ENCODE results near the gene LCE1F.

Gene LCE1F

DNA sequence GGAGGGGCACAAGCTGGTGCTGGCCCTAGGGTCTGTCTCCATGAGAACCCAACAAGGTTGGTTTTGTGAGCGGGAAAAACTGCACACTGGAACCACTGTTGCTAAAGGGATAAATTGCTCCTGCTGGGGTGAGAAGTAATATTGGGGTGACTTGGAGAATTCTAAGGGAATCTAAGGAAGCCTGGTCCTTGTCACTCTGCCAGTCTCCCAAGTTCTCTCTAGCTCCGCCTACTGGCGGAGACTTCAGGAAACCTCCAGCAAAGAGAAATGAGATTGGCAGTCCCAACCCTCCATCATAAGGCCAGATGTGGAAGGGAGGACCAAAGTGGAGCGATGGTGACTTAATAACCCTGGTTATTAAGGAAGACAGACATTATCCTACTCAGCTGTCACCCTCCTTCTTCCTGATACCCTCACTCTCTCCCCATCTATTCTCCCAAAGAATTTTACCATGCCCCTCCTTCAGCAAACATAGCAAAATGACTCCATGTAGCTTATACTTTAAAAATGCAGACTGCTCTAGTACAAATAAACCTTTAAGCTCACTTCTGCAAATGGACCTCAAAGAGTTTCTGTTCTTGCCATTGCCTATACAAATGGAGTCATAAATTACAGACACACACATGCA is 2.7 kb downstream of the LCE1F start:
- DNase-seq = peak; percentile 1

GRCh38 chr1:152783095-152783494 is 8.2 kb downstream of the LCE1F start:
- DNase-seq = no peak

GRCh38 chr1:152786077-152786476 is 11.1 kb downstream of the LCE1F start, which contains the start of gene LCE1E:
LCE1E (plus strand) TSS chr1:152786257; CDS start chr1:152787300, 1,043 bp downstream.
- DNase-seq = no peak

GRCh38 chr1:152795686-152796085 is 20.7 kb downstream of the LCE1F start:
- DNase-seq = no peak

GRCh38 chr1:152796421-152796820 is 21.5 kb downstream of the LCE1F start, which contains the start of gene LCE1D:
LCE1D (plus strand) TSS chr1:152796721; CDS start chr1:152797795, 1,074 bp downstream.
- DNase-seq = no peak

DNA sequence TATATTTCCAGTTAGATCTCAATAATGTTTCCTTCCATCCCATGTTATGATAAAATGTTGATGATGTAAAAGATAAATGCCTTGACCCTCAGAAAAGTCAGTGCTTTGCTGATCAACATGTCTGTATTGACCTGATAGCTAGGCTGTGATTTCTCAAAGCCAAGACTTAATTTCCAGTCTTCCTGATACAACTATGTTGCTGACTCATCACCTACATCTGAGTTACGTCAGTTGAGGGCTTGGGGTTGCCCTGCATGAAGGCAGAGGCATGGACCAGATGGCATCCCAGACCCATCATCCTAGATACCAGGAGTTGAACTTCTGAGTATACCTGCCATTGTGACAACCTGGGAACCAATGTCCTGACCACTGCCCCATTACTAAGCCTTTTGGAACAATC is 26.4 kb downstream of the LCE1F start:
- DNase-seq = no peak

GRCh38 chr1:152806576-152806975 is 31.6 kb downstream of the LCE1F start, which contains the start of gene LCE1C:
LCE1C (minus strand) TSS chr1:152806651; CDS start chr1:152805478, 1,173 bp downstream.
- DNase-seq = no peak

DNA sequence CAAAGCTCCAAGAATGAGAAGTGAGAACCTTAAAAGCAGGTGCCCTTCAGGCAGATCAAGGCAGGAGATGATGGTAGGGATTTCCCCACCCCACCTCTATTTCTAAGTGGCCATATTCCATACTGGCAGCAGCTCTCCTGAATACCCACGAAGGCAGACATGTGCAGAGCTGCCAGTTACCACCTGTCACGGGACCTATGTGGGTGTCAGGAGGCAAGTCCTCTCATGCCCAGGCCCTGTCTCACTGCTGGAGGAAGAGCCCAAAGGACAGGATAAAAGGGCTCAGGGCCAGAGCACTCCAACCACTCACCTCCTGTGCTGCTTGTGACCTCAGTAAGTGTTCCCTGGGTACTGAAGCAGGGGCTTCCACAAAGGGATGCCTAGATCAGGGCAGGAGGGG is 36.1 kb downstream of the LCE1F start:
- no peak for DNase-seq

- no peak for DNase-seq
These were observed 36.7 kb downstream of the LCE1F start, which contains the start of gene LCE1B for GRCh38 chr1:152811671-152812070. LCE1B (plus strand) TSS chr1:152811971; CDS start chr1:152812447, 476 bp downstream.

DNA sequence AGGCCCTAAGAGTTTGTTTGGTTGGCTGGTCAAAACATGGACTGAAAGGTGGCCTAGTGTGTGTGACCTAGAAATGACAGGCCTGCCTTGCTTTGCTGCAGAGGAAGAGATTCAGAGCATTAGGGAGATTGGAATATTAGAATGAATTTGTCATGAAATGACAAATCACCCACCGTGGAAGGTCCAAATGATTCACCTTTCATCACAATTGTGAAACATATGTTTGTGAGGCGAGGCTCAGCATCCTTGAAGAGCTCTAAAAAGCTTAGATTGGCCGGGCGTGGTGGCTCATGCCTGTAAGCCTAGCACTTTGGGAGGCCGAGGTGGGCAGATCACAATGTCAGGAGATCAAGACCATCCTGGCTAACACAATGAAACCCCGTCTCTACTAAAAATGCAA is 42.4 kb downstream of the LCE1F start:
- no peak for DNase-seq

GRCh38 chr1:152823294-152823693 is 48.4 kb downstream of the LCE1F start:
- DNase-seq = peak; percentile 6 to 8

- no peak for DNase-seq
These were observed 50.0 kb downstream of the LCE1F start for GRCh38 chr1:152824964-152825363.
